Suprapubic skin (tissue), 4 donors: ENCODE data around the gene KRTAP10-6.

Source experiments
- CTCF ChIP-seq, 2 donors: fragments of 200-600 bp in 1 of 2; fragments of 450-650 bp in 1 of 2; sonication (generic) in 1 of 2; IDR thresholded peaks; one replicate each; pipeline ENCODE4 v1.5.1; 2016 to 2019; ENCODE audit warnings: antibody characterized with exemption in 2 of 2, mild to moderate bottlenecking in 1 of 2, moderate library complexity in 1 of 2
- POLR2A ChIP-seq, 2 donors: fragments of 450-650 bp; IDR thresholded peaks; one replicate each; pipeline ENCODE4 v1.6.1; 2017; ENCODE audit warnings: antibody characterized with exemption in 2 of 2, mild to moderate bottlenecking in 2 of 2, moderate library complexity in 2 of 2
- POLR2AphosphoS5 ChIP-seq, 3 donors: sonication (generic); formaldehyde crosslinking; IDR thresholded peaks; one replicate each; pipeline ENCODE4 v1.6.1; 2017; ENCODE audit warnings: antibody characterized with exemption in 3 of 3

- TF ChIP-seq CTCF (IDR thresholded peaks at IDR 0.05) (no peak), POLR2A (IDR thresholded peaks at IDR 0.05) (no peak), POLR2AphosphoS5 (IDR thresholded peaks at IDR 0.05) (no peak)
Observed at GRCh38 chr21:44576025-44576420, 16.3 kb downstream of the KRTAP10-6 start.
